Fibroblast of gingiva (primary cell): ENCODE results near the gene NBEA.
"Not testable (repeated sequence)": the region's sequence is repeated elsewhere in the genome, so short reads cannot be mapped to it uniquely, and the experiment has no call there.

Experiments used
- DNase-seq: peaks from one replicate; pipeline ENCODE4 v3.0.0-alpha.2; 2011; ENCODE audit warnings: low read depth

NBEA gene

DNA sequence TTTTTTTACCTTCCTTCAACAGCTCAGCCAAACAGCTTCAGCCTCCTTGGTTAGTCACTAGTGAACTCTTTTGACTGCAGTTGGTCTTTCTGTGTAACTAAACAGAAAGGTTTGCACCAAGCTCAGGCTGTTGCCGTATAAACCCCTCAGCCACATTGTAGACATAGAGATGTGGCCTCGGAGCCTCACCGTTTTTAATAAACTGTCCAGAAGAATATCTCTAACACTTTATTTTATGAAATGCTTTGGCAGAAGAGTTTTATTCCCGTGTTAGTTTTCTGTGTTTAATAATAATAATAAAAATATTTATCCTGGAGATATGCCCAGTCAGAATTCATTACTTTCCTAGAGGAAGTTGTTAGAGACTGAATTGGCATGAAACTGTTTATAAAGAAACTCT lies 706.1 kb downstream of the NBEA start:
- peak; percentile 36 for DNase-seq

DNA sequence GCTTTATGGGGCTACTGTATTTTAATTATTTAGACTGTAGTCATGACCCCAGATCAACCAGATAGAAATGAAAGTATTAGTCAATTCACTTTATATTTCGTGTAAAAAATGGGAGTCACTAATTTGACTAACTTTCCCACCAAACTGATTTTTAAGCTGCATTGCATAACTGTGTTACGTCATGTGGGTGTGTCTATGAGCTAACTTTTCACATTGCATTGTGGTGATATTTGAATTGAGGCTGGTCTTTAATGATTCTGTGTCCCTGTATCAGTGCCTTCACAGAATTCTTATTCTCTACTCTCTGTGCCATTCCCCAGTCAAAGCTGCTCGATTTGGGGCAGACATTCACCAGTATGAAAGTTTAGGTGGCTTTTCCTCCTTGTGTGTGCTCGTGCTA lies 707.1 kb downstream of the NBEA start:
- no peak for DNase-seq

DNA sequence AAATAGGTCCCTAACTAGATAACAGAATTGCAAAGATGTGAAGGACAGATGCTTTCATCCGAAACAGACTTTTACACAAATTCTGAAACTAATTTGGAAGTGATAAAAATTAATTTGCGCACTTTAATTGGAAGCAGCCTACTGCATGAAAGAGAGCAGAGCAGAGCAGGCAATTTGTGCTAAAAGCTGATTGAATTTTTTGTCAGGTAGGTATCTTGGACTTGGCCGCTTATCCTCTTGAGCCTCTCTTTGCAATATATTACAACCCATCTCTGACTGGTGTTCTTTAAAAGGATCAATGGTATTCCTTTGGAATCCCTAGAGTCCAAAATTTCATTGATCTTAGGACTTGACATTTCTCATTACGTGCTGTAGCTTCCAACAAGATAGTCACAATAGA lies 717.7 kb downstream of the NBEA start:
- no peak for DNase-seq

DNA sequence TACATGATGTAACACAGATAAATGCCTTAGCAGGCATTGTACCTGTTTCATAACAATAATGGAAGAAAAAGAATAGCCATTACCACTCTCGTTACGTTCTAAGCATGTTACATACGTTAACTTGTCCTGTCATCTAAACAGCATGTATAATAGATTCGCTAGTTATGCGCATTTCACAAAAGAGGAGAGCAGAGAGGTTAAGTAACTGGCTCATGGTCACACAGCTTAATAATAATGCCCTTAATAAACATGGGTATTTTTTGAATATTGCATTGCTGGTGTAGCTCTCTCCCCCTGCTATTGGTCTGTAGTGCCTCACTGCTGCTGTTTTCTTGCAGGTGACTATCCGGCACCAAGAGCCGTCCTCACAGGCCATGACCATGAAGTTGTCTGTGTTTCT lies 722.7 kb downstream of the NBEA start:
- no peak for DNase-seq

GRCh38 chr13:35669321-35669720 lies 727.3 kb downstream of the NBEA start:
- no peak for DNase-seq

- peak; percentile 75 for DNase-seq
Measured at GRCh38 chr13:35672611-35673010, 730.5 kb downstream of the NBEA start.

GRCh38 chr13:35675651-35676050 lies 733.6 kb downstream of the NBEA start:
- no peak for DNase-seq

GRCh38 chr13:35677863-35678262 lies 735.8 kb downstream of the NBEA start:
- DNase-seq, result not testable (repeated sequence)

GRCh38 chr13:35681685-35682084 lies 739.6 kb downstream of the NBEA start:
- DNase-seq, result no peak

DNA sequence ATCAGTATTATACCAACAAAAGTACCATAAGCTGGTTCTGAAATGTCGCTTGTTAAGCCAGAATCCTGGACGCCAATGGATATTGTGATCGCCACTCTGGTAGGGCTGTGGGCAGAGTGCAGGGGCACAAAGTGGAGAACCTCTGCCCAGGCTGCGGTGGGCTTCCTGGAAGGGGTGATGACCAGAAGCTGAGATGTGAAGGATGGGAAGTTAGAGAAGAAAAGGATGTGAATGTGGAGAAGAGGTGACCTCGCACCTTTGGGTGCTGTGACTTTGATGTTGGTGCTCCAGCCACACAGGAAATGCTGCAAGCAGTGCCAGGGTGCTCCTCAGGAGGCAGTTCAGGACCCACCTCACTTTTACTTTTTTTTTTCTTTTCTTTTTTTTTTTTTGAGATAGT lies 742.4 kb downstream of the NBEA start:
- DNase-seq, result no peak

DNA sequence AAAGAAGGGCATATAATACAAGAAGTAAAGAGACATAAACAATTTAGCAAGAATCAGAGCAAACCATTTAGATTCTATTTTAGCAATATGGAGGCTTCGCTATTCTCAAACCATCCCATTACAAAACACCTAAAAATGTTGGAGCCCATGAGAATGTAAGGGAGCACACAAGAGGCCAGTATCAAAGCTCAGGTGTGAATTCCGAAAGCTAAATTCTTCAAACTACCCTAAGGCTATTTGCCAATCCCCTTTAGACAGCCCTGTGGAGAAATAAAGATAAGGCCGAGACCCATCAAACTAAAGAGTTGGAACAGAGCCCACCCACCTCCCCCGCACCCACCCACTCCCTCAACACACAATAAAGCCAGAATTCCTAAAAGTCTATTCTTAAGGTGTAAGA lies 745.3 kb downstream of the NBEA start:
- no peak for DNase-seq

- peak; percentile 31 for DNase-seq
Measured at GRCh38 chr13:35690581-35691207, 748.6 kb downstream of the NBEA start.

- DNase-seq, result peak; percentile 81
Measured at GRCh38 chr13:35693134-35693784, 751.2 kb downstream of the NBEA start.

DNA sequence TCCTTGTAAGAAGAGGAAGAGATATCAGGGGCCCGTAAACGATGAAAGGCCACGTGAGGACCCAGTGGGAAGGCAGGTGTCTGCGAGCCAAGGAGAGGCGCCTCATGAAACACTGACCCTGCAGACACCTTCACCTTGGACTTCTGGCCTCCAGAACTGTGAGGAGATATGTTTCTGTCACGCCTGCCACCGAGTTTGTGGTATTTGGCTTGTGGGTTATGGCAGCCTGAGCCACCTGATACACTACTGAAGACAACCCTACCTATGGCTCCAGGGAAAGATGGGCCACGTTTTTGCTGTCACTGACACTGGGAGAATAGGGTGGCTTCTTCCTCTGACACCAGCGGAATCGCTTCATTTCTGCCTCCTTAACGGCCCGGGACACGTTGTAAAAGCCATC lies 752.0 kb downstream of the NBEA start:
- no peak for DNase-seq

DNA sequence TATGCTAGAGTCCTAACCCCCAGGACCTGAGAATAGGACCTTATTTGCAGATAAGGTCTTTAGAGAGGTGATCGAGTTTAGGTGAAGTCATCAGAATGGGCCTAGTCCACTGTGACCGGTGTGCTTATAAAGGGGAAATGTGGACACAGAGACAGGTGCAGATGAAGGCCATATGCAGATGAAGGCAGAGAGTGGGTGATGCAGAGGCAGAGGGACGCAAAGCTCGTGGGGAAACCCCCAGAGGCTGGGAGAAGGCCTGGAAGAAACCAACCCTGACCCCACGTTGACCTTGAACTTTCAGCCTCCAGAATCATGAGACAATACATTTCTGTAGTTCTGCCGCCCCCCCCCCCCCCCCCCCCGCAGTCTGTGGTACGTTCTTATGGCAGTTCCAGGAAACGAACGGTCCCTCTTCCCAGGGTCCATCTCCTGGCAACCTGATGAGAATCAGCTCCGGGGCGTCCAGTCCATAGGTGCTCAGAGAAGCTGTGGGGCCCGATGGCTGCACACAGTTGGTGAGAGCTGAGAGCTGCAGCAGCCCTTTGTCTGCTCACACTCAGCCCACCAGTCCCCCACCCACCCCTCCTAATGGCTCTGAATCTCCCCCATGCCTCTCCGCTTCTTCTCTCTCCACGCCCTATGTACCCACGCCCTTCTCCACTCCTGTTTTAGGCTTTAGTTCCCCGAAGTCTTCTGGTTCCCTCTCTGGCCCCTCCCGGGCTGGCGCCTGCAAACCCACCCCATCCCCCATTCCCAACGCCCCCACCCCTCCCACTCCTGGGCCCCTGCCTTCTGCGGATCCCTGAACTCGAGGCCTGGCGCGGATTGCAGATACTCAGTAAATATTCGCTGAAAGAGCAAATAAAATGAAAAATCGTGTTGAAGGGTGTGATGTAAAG lies 752.7 kb downstream of the NBEA start:
- no peak for DNase-seq

DNA sequence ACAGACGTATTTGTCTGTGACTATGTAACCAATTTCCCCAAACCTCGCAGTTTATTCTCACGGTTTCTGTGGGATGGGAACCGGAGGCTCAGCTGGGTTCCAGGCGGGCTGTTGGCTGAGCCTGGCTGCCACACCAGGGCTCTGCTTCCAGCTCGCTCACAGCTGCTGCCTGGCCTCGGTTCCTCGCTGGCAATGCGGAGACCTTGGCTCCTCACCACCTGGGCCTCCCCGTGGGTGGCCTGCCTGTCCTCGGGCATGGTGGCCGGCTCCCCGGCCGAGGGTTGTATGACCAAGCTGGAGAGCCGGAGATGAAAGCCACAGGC lies 753.3 kb downstream of the NBEA start:
- DNase-seq, result no peak

GRCh38 chr13:35697186-35697730 lies 755.2 kb downstream of the NBEA start:
- DNase-seq, result no peak

- peak; percentile 52 for DNase-seq
Measured at GRCh38 chr13:35698911-35699576, 757.0 kb downstream of the NBEA start.

DNA sequence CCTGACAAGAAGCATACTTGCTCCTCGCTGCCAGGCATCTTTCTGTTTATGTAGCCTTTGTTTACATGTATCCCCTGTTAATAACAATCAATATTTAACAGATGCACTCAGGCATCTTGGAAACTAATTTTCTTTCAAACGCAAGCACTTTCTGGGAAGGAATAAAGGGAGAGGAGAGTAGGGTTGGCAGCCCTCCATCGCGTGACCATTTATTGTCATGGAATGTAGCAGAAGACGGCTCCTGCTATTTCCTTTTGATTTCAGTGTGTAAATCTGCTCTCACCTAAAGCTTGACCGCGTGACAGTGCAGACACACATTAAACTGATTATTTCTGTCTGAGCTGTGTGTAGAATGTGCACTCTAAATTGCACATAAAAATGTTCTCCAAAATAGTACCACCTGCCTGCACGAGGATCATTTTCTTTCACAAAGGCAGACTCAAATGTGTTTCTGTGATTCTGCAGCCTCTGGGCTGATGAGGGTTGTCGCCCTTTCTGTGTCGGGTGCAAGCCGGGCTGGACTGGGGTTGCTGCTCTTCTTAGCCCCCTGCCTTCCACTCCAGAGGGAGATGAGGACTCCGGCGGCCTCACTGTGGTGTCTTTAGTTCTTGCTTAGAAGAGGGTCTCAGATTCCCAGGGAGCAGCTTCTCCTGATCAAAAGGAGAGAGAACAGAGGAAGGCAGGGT lies 757.9 kb downstream of the NBEA start:
- peak; percentile 75 for DNase-seq

GRCh38 chr13:35700671-35701070 lies 758.6 kb downstream of the NBEA start:
- DNase-seq, result peak; percentile 75

GRCh38 chr13:35702316-35702715 lies 760.2 kb downstream of the NBEA start:
- DNase-seq, result no peak

GRCh38 chr13:35703061-35703460 lies 761.0 kb downstream of the NBEA start:
- peak; percentile 59 for DNase-seq
